ENCODE measurements around the gene FHIT.

GRCh38 chr3:60081381-60082095 is 1169.7 kb downstream of the FHIT start:
- TF ChIP-seq, protein P1, sequence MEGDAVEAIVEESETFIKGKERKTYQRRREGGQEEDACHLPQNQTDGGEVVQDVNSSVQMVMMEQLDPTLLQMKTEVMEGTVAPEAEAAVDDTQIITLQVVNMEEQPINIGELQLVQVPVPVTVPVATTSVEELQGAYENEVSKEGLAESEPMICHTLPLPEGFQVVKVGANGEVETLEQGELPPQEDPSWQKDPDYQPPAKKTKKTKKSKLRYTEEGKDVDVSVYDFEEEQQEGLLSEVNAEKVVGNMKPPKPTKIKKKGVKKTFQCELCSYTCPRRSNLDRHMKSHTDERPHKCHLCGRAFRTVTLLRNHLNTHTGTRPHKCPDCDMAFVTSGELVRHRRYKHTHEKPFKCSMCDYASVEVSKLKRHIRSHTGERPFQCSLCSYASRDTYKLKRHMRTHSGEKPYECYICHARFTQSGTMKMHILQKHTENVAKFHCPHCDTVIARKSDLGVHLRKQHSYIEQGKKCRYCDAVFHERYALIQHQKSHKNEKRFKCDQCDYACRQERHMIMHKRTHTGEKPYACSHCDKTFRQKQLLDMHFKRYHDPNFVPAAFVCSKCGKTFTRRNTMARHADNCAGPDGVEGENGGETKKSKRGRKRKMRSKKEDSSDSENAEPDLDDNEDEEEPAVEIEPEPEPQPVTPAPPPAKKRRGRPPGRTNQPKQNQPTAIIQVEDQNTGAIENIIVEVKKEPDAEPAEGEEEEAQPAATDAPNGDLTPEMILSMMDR (IDR thresholded peaks at IDR 0.05 in 4 of 5, conservative IDR thresholded peaks at IDR 0.05 in 1 of 5) = no peak
- no peak for TF ChIP-seq POLR2A (IDR thresholded peaks at IDR 0.05)
